ENCODE data around the gene CDC42SE2. TPM values are rescaled to one million over a fixed set of nuclear protein-coding genes. Genes with fewer than 3 reads are reported as not detected.

The CDC42SE2 gene
- total RNA-seq (2021; fragmentation: NEBNext Ultra II Directional; extraction: Animal tissue kit (Norgen Biotek cat#: 25700)) = 10 to 100 TPM; 14.2 to 18.0 (median 16.4) TPM
- long read RNA-seq, partial matches to known transcripts = 2 of 26 reads
- long read RNA-seq, other reads (novel, unspliced or antisense) = 22 of 26 reads

- H3K4me3 Mint-ChIP-seq = peak within 1 kb of the TSS; percentile 92
- peak; percentile 51 for DNase-seq
- H3K27me3 Mint-ChIP-seq (ENCODE audit: insufficient read depth) = peaks cover 2% of the 10 kb centered on the region
- TF ChIP-seq CTCF (IDR thresholded peaks at IDR 0.05) = no peak
- H3K4me1 Mint-ChIP-seq (ENCODE audit: low read depth) = peaks cover 35% of the 10 kb centered on the region
- H3K27ac Mint-ChIP-seq = peak within 1 kb of the TSS; percentile 85
- no peaks in the 10 kb centered on the region for H3K9me3 Mint-ChIP-seq
- H3K36me3 Mint-ChIP-seq (ENCODE audit: low read depth) = peaks cover 4% of the 10 kb centered on the region; the same call in 1 of the 2 replicates
Observed at GRCh38 chr5:131263648-131264450, at the start of gene CDC42SE2. CDC42SE2 (plus strand) TSS chr5:131264053; CDS start chr5:131359494, 95,441 bp downstream.

- Mint-ChIP-seq H3K4me3 (no peak overlapping the region), H3K27me3 (ENCODE audit: insufficient read depth) (no peaks in the 10 kb centered on the region), H3K27ac (no peak overlapping the region; the same call in 1 of the 2 replicates), H3K36me3 (ENCODE audit: low read depth) (no peaks in the 10 kb centered on the region), H3K9me3 (no peaks in the 10 kb centered on the region), H3K4me1 (ENCODE audit: low read depth) (peaks cover 26% of the 10 kb centered on the region)
- no peak for DNase-seq
- TF ChIP-seq CTCF (IDR thresholded peaks at IDR 0.05) = no peak
Observed at GRCh38 chr5:131214609-131215227, 49.1 kb upstream of the CDC42SE2 start.

GRCh38 chr5:131217791-131218190 lies 46.1 kb upstream of the CDC42SE2 start:
- no peaks in the 10 kb centered on the region for H3K9me3 Mint-ChIP-seq
- no peak for DNase-seq
- H3K36me3 Mint-ChIP-seq (ENCODE audit: low read depth) = no peaks in the 10 kb centered on the region
- H3K4me3 Mint-ChIP-seq = no peak overlapping the region; the same call in 1 of the 2 replicates
- peaks cover 26% of the 10 kb centered on the region for H3K4me1 Mint-ChIP-seq (ENCODE audit: low read depth)
- no peak for TF ChIP-seq CTCF (IDR thresholded peaks at IDR 0.05)
- no peaks in the 10 kb centered on the region for H3K27me3 Mint-ChIP-seq (ENCODE audit: insufficient read depth)
- H3K27ac Mint-ChIP-seq = no peak overlapping the region

- Mint-ChIP-seq H3K27me3 (ENCODE audit: insufficient read depth) (no peaks in the 10 kb centered on the region), H3K4me3 (peak overlapping the region; percentile 10; the same call in 1 of the 2 replicates), H3K27ac (no peak overlapping the region; the same call in 1 of the 2 replicates), H3K9me3 (no peaks in the 10 kb centered on the region), H3K4me1 (ENCODE audit: low read depth) (peaks cover 26% of the 10 kb centered on the region), H3K36me3 (ENCODE audit: low read depth) (no peaks in the 10 kb centered on the region)
- DNase-seq = peak; percentile 16
- no peak for TF ChIP-seq CTCF (IDR thresholded peaks at IDR 0.05)
Observed at GRCh38 chr5:131218392-131218791, 45.5 kb upstream of the CDC42SE2 start.

- DNase-seq = no peak
- H3K4me1 Mint-ChIP-seq (ENCODE audit: low read depth) = peaks cover 22% of the 10 kb centered on the region
- no peaks in the 10 kb centered on the region for H3K9me3 Mint-ChIP-seq
- no peaks in the 10 kb centered on the region for H3K27me3 Mint-ChIP-seq (ENCODE audit: insufficient read depth)
- no peak overlapping the region for H3K27ac Mint-ChIP-seq
- no peaks in the 10 kb centered on the region for H3K36me3 Mint-ChIP-seq (ENCODE audit: low read depth)
- TF ChIP-seq CTCF (IDR thresholded peaks at IDR 0.05) = no peak
- no peak overlapping the region for H3K4me3 Mint-ChIP-seq
Observed at GRCh38 chr5:131220566-131220965, 43.3 kb upstream of the CDC42SE2 start.

Measured in HFFc6 (cell line).